GM20000 (cell line): ENCODE measurements around the gene ASAP2.

Experiments
- DNase-seq: peaks from one replicate; pipeline ENCODE4 v3.0.0; 2012; ENCODE audit warnings: low spot score
- TF ChIP-seq, protein P1 (sequence below): IDR thresholded peaks from 2 replicates; pipeline ENCODE4 v1.5.1; 2012; ENCODE audit warnings: mild to moderate bottlenecking, control low read depth; ENCODE audit errors: extremely low read depth, missing control alignments

ASAP2 gene

DNA sequence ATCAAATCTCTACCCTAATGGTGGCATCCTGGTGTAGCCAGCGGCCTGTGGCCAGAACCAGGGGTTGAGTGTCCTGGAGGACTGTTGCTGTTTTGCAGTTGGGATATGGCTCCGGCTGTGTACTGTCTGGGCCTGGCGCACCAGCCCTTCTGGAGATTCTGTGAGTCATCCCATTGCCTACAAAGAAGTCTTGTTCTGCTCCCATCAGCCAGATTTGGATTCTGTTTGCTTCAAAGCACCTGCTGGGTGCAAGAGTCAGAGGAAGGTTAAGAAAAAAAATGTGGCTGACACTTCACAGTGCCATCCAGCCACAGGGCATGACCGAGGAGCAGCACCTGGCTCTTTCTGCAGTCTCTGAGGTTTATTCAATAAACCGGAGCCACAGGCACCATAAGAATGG is 41.0 kb upstream of the ASAP2 start:
- no peak for DNase-seq
- TF ChIP-seq, protein P1, sequence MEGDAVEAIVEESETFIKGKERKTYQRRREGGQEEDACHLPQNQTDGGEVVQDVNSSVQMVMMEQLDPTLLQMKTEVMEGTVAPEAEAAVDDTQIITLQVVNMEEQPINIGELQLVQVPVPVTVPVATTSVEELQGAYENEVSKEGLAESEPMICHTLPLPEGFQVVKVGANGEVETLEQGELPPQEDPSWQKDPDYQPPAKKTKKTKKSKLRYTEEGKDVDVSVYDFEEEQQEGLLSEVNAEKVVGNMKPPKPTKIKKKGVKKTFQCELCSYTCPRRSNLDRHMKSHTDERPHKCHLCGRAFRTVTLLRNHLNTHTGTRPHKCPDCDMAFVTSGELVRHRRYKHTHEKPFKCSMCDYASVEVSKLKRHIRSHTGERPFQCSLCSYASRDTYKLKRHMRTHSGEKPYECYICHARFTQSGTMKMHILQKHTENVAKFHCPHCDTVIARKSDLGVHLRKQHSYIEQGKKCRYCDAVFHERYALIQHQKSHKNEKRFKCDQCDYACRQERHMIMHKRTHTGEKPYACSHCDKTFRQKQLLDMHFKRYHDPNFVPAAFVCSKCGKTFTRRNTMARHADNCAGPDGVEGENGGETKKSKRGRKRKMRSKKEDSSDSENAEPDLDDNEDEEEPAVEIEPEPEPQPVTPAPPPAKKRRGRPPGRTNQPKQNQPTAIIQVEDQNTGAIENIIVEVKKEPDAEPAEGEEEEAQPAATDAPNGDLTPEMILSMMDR: no peak

DNA sequence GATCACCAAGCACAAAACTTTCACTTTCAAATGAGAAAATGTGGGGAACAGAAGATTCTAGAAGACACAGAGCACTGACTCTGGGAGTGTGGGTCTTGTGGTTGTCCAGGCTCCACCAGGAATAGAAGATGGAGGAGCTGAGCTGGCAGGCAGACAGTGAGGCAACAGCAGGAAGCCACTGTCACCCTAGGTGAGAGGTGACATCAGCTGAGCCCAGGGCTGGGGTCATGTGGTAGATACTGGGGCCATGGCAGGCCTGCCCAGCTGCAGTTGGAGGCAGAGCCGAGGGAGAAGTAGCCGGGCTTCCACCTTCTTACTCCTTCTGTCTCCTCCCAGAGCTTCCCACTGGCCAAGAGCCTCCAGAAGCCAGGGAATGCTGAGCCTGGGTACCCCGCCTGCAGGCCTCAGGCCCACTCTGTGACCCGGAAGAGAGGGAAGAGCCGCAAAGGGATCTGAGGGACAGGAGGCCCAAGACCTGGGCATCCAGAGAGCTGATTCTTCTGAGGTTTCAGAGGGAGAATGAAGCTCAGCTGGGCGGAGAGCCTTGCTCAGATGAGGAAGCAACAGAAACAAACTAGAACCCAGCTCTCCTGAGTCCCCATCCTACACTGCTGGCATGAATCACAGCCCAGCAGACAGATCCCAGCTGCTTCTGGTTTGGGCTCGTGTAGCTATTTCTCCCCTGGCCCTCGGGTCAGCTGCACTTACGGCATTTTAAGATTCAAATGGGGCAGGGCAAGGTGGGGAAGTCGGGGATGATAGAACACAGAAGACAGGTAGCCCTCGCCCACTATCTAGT is 39.8 kb upstream of the ASAP2 start:
- TF ChIP-seq, protein P1: no peak
- no peak for DNase-seq

DNA sequence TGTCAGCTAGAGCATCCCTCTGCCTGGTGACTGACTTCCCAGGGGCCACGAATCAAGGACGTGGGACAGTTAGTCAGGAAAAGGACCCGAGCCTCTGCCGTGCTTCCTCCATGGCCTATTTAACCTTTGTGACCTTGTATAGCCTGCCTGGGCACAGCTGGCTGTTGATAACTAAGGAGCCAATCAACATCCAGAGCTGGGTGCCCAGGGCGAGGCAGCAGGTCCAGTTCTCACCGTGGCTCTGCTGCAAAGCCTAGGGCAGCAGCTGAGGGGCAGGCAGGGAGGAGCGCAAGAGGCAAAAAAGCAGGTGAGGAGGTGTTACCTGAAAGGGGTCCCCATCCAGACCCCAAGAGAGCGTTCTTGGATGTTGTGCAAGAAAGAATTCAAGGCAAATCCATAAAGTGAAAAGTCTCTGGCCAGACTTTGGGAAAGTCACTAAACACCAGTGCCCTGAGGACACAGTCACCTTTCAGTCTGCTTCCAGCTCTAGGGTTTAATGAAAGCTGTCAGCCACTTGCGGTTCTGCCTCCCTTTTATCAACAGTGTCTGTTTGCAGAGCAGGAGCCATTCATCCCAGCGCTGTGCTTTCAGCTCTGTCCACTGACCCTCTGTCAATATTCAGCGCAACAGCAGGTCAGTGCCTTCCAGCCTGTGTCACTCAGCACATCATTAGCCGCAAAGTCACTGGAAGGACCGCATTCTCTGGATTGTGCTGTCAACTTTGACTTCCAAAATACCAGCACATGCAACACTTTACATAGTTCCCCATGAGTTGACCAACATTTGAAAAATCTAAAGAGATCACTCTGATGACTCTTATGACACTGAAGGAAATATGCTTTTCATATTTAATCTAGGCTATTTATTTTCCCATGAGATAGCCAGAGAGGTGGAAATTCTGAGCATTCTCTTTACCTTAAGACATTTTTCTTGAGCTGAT is 38.6 kb upstream of the ASAP2 start:
- TF ChIP-seq, protein P1: no peak
- DNase-seq: no peak

DNA sequence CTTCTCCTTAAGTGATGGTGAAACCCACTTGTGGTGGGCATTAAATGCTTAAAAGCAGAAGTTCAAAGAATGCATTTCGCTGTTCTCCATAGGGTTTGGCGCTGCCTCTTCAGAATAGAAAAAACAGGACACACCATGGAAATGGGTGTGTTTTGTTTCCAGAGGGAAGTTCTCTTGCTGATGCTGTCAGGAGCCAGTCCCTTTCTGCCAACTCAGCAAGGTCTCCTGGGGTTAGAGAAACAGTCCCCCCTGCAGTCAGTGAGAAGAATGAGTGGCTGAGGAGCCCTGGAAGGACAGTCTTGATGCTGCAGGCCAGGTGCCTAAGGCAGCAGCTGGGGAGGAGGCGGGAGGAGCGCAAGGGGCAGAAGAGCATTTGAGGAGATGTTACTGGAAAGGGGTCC is 37.8 kb upstream of the ASAP2 start:
- no peak for DNase-seq
- TF ChIP-seq, protein P1: no peak

DNA sequence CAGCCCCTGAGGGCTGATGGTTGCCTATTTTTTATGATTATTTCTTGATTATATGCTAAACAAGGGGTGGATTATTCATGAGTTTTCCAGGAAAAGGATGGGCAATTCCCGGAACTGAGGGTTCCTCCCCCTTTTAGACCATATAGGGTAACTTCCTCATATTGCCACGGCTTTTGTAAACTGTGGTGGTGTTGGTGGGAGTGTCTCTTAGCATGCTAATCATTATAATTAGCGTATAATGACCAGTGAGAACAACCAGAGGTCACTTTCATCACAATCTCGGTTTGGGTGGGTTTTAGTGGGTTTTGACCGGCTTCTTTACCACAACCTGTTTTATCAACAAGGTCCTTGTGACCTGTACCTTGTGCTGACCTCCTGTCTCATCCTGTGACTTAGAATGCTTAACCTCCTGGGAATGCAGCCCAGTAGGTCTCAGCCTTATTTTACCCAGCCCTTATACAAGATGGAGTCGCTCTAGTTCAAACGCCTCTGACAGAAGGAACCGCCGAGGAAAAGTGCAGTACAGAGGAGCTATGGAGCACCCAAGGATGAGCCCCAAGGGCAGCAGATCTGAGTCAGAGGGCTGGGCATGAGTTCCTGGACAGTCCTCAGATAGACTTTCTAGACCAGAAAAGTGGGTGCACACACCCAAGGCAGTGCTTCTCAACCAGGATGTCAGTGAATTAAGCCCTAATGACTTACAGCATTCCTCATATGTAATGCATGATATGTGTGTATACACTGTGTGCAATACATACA is 37.1 kb upstream of the ASAP2 start:
- no peak for DNase-seq
- TF ChIP-seq, protein P1: no peak

DNA sequence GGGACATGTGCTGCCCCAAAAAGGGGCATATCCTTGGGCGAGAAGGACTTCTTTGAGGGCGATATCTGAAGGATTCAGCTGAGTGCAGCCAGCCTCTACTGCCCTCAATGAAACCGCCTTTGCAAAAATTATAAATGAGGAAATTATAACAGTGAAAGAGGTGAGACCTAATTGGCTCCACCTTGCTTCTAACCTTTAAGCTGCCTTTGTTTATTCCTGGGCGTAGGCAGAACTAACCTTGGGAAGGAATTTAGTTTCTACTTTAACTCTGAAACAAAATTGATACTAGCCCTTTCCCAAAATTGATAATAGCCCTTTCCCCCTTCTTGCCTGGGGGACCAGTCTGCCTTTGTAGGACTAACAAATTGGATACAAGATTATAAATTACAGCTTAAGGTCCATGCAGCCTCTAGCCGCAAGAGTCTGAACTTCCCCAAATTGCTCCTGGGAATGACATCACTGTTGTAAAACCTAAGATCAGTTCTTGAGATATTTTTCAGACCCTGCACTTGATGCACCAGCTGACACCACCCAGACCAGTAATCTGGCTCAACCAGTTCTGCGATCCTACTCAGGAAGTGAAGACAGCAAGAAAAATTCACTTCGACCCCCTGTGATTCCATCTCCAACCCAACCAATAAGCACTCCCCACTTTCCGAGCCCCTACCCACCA is 36.0 kb upstream of the ASAP2 start:
- TF ChIP-seq, protein P1: no peak
- DNase-seq: no peak
